MCF 10A (cell line): ENCODE data around the gene GRIK1. TPM values are rescaled to one million over a fixed set of nuclear protein-coding genes. Genes with fewer than 3 reads are reported as not detected.

Experiments
- BruUV-seq: library from RNA; stranded (reverse); fragments of 400-500 nt; replicated peaks from 2 replicates; lab custom pipeline; 2021; lab: Mats Ljungman, UMichigan
- CTCF ChIA-PET: fragments of 300-600 bp; sonication (Branson Sonifier 250); formaldehyde crosslinking; extraction: SDS; loops from one replicate; lab custom pipeline; 2021; ENCODE audit warnings: antibody characterized with exemption, inconsistent platforms; lab: Yijun Ruan, JAX
- POLR2A ChIA-PET: fragments of 300-600, 350-650 bp; sonication (Branson Sonifier 250); formaldehyde crosslinking; extraction: SDS; loops from one replicate; lab custom pipeline; 2020; ENCODE audit warnings: antibody characterized with exemption, inconsistent platforms; lab: Yijun Ruan, JAX
- DNase-seq: peaks from one replicate; pipeline ENCODE4 v3.0.0-alpha.2; 2018; ENCODE audit not compliant: unreplicated experiment
- H3K27ac Mint-ChIP-seq: one replicate; pipeline ENCODE4 v1.8.0; 2022; ENCODE audit warnings: mild to moderate bottlenecking, low read depth, mixed read lengths; ENCODE audit not compliant: unreplicated experiment
- H3K27me3 Mint-ChIP-seq: one replicate; pipeline ENCODE4 v1.8.0; 2022; ENCODE audit warnings: mixed read lengths; ENCODE audit not compliant: insufficient read depth, unreplicated experiment
- H3K36me3 Mint-ChIP-seq: one replicate; pipeline ENCODE4 v1.8.0; 2022; ENCODE audit warnings: mild to moderate bottlenecking, moderate library complexity, mixed read lengths; ENCODE audit not compliant: insufficient read depth, unreplicated experiment
- H3K4me1 Mint-ChIP-seq: one replicate; pipeline ENCODE4 v1.8.0; 2022; ENCODE audit warnings: mixed read lengths; ENCODE audit not compliant: insufficient read depth, unreplicated experiment
- H3K4me3 Mint-ChIP-seq: one replicate; pipeline ENCODE4 v1.8.0; 2022; ENCODE audit warnings: mild to moderate bottlenecking, moderate library complexity, mixed read lengths; ENCODE audit not compliant: unreplicated experiment
- H3K9me3 Mint-ChIP-seq: one replicate; pipeline ENCODE4 v1.8.0; 2022; ENCODE audit warnings: mixed read lengths; ENCODE audit not compliant: unreplicated experiment
- CTCF ChIP-seq: fragments of 200-600 bp; IDR thresholded peaks from one replicate; pipeline ENCODE4 v1.8.0; 2022; ENCODE audit warnings: antibody characterized with exemption, mild to moderate bottlenecking; ENCODE audit not compliant: unreplicated experiment
- intact Hi-C: fragments of 100-400 bp; cut with micrococcal nuclease; formaldehyde crosslinking; loops from 2 replicates; pipeline ENCODE4 v1.14.1; 2022
- total RNA-seq: library from RNA; stranded (reverse); gene quantifications from 2 replicates; pipeline ENCODE4 v1.2.3, GENCODE V29; 2022

Gene GRIK1
- total RNA-seq, 1 experiment from 2014 or later = not detected

- POLR2A ChIA-PET = no interaction called here
- no peaks in the 10 kb centered on the region for H3K9me3 Mint-ChIP-seq
- TF ChIP-seq CTCF = no peak
- BruUV-seq = no TSS peak
- H3K36me3 Mint-ChIP-seq = no peaks in the 10 kb centered on the region
- CTCF ChIA-PET = no interaction called here
- no peak overlapping the region for H3K27ac Mint-ChIP-seq
- no peak for DNase-seq
- no peaks in the 10 kb centered on the region for H3K4me1 Mint-ChIP-seq
- intact Hi-C loops = no loop called here
- no peaks in the 10 kb centered on the region for H3K27me3 Mint-ChIP-seq
- no peak overlapping the region for H3K4me3 Mint-ChIP-seq
Measured at GRCh38 chr21:29928537-29928936, 11.3 kb downstream of the GRIK1 start.

GRCh38 chr21:29920938-29921337 is 18.9 kb downstream of the GRIK1 start:
- no peak for TF ChIP-seq CTCF
- Mint-ChIP-seq H3K27me3 (no peaks in the 10 kb centered on the region), H3K4me1 (no peaks in the 10 kb centered on the region), H3K9me3 (no peaks in the 10 kb centered on the region), H3K4me3 (no peak overlapping the region), H3K27ac (no peak overlapping the region), H3K36me3 (no peaks in the 10 kb centered on the region)
- intact Hi-C loops = no loop called here
- POLR2A ChIA-PET = no interaction called here
- no TSS peak for BruUV-seq
- DNase-seq = no peak
- CTCF ChIA-PET = interaction anchor here (0.6 kb wide), 1 partner anchor 1075 kb away, joined by 3 read pairs; no protein-coding TSS in a partner anchor

DNA sequence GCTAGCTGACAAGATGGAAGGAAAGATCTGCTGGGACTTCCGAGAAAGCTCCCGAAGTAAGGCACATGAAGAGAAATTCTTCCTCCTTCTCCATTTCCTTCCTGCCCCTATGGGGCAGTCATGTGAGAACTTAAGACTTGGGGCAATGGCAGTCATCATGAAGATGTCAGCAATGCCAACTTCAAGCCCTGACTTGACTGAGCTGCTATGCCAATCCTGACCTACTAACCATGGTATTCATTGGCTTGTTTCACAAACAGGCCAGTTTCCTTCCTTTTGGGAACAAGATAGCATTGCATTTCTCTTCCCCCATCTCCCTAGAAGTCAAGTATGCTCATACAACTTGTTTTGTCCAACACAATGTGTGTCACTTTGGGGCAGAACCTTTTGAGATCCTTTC is 25.5 kb downstream of the GRIK1 start:
- no peak for TF ChIP-seq CTCF
- Mint-ChIP-seq H3K36me3 (no peaks in the 10 kb centered on the region), H3K9me3 (peaks cover 13% of the 10 kb centered on the region), H3K27me3 (no peaks in the 10 kb centered on the region), H3K27ac (no peak overlapping the region), H3K4me1 (no peaks in the 10 kb centered on the region), H3K4me3 (no peak overlapping the region)
- ChIA-PET CTCF (no interaction called here), POLR2A (no interaction called here)
- DNase-seq = peak; percentile 8
- BruUV-seq = no TSS peak
- intact Hi-C loops = no loop called here

GRCh38 chr21:29909571-29909970 is 30.2 kb downstream of the GRIK1 start:
- Mint-ChIP-seq H3K36me3 (no peaks in the 10 kb centered on the region), H3K27me3 (no peaks in the 10 kb centered on the region), H3K4me3 (no peak overlapping the region), H3K9me3 (peaks cover 13% of the 10 kb centered on the region), H3K27ac (no peak overlapping the region), H3K4me1 (peaks cover 7% of the 10 kb centered on the region)
- no TSS peak for BruUV-seq
- ChIA-PET CTCF (interaction anchor here (0.6 to 1.0 kb wide), 3 partner anchors 34 to 1167 kb away, joined by 3 read pairs; no protein-coding TSS in a partner anchor), POLR2A (interaction anchor here (0.7 kb wide), 1 partner anchor 928 kb away, joined by 3 read pairs; no protein-coding TSS in a partner anchor)
- TF ChIP-seq CTCF = no peak
- DNase-seq = no peak
- intact Hi-C loops = no loop called here
